Lung microvascular endothelial cell (primary cell): Measurements from ENCODE around the gene BCKDHB. TPM values are rescaled to one million over a fixed set of nuclear protein-coding genes. Genes with fewer than 3 reads are reported as not detected.

Source experiments
- DNase-seq, 2 donors: peaks; one replicate each; pipeline versions ENCODE4 v3.0.0 to v3.0.0-alpha.2; 2010; ENCODE audit warnings: low read depth in 2 of 2
- total RNA-seq: library from RNA; depleted of rRNA; stranded (reverse); fragments of >200 nt; gene quantifications from 2 replicates; pipeline ENCODE4 v1.2.1, GENCODE V29; 2014

The BCKDHB gene
- total RNA-seq, 1 donor from 2014 or later = 6.5 TPM

DNA sequence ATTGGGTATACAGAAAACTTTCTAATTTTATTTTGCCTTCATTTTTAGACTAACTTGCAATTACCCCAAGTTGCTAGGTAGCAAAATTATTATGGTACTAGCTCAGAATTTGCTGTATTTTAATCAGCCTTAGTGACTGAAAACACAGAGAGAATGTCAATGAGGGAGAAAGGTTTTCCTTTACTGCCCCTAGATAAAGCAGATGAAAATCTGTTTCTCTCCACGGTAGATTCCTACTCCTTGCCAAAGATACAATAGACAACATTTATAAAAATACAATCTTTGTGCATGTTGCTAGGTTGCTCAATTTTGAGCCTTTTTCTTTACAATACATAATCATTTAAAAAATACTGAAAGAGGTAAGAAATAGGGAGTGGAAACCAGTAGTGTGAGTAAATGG, 222.2 kb downstream of the BCKDHB start:
- DNase-seq = no peak

DNA sequence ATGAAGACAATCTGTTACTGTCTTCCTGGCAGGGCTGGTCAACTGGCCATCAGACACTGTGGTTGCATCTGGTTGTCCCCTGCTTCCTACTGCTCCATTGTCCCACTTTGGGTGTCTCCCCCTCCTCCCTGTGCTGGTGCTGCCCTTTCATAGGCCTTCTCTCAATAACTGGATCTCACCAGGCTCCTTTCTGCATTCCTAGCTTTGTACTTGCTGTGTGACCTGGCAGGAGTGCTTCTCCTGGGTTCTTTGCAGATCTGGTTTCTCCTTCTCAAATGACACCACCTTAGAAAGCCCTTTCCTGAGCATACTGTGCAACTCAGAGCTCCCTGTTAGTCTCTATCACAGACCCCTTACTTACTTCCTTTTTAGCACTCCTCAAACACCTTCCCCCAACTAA, 223.0 kb downstream of the BCKDHB start:
- no peak for DNase-seq

DNA sequence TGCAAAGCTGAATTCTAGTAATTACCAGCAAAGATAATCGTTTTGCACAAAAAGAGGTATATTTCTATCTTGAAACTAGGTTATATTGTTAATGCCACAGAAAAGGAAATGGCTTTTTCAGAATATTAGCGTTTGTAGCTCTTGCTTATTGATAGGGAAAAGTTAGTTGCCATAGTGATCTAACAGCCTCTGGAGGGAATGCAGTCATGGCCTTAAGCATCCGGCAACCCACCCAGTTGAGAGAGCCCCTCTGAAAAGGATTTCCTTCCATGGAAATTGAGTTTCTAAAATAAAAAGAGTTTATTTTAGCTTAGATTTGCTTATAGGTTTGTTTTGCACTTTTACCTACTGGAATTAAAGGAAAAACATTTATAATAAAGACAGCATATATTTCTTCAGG, 224.5 kb downstream of the BCKDHB start:
- no peak for DNase-seq

DNA sequence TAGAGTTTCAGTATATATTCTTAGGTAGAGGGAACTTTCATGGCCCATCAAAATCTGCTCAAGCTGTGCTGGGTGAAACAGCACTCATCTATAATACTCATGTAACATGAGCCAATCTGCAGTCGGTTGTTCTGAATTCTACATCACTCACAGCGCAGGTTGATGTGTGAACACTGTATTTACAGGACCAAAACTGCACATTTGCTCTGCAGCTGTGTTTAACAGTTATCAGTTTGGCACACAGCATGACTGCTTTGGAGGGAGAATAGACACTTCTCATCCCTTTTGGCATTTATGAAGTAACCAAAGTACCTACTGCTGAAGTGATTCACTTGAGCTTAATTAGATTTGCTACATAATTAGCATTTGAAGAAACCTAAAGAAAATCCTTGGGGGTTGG, 225.1 kb downstream of the BCKDHB start:
- DNase-seq = no peak

DNA sequence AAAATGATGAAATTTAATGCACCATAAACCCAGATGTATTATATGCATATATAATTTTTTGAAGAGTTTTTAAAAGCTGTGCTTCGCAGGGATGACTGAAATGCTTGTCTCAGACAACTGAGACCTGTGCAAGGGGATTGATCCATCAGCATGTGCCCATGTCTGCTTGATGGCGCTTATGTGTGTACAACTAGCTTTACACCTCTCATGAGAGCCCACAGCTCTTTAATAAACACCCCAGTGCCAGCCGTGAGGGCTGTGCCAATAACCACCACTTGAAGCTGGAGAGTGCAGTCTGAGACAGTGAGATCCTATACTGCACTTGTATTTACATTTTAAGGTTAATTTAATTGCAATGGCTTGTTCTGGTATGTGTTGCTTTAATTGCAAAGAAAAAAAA, 225.5 kb downstream of the BCKDHB start:
- DNase-seq = no peak

DNA sequence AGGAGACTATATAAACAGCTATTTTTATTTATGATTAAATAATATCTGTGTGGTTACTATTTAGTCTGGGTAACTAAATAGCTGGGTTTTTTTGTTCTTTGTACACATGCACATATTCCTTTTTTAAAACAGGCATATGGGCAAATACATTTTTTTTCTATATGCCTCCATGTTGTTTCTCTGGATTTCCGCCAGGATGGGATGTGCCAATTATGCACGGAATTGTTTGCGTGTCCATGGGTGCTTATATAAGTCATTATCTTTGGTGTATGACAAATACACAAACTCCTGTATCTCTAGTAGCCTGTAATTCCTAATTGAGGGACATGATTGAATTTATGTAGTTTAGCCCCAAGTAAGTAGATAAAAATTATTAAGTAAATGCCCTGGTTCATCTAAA, 226.9 kb downstream of the BCKDHB start:
- DNase-seq = no peak

DNA sequence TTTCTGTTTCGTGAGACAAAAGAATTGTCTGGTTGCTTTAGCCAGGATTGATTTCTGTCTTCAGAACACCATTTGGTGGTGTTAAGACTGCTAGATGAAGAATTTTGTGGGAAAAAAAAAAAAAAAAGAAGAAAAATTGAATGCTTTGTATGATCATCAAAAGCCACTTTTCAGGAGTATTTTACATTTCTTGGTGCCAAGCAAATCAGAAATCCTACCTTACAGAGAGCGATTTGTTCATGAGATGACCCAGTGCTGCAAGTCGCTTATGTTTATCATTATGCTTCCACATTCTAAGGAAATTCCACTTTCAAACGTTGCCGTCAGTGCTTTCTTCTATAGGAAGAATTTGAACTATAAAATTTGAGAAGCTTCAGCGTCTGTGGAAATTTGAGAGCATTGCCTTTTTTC, 228.7 kb downstream of the BCKDHB start:
- peak in 1 of 2 donors; percentile 45 for DNase-seq

DNA sequence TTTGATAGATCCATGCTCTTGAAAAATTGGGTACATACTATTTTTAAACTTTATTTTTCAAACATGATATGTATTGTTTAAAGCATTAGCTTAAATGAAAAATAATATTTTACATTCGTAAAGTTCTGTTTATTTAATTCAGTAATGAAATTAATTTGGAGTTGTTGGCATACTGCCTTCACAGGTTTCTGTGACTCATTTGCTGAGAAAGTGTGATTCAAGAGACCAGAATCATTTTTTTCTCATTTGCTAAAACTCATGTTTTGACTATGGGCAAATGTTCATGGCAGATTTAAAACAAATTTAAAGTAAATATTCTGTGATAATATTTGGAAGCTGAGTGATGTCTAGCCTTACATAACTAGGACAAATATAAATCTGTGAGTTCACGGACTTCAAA, 230.4 kb downstream of the BCKDHB start:
- DNase-seq = peak in 1 of 2 donors; percentile 30

DNA sequence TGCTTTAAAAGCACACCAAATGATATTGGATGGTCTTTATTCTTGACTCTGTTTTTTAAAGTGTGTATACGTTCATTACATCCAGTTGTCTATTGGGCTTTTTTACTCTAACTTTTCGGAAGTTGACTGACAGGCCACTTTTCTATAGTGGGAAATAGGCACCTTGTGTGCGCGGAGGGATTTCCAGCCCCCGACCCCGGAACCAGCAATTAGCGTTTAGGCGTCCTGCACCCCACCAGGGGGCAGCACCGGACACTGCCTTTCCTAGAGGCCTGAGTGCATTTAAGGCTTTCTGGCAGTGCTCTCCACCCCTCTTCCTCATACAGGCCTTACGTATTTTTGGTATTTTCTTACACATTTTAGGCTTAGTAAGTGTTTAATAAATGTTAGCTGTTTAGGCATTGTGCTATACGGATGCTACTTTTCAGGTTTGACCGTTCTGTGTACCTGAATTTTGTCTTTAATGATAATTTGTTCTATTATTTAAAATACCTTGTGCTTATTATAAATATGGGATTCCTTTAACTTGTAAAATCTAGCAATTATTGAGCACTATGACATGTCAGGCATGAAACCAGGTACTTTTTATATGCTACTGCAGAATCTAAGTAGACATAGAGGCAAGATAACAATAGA, 231.8 kb downstream of the BCKDHB start:
- DNase-seq = peak; percentile 71 to 72

DNA sequence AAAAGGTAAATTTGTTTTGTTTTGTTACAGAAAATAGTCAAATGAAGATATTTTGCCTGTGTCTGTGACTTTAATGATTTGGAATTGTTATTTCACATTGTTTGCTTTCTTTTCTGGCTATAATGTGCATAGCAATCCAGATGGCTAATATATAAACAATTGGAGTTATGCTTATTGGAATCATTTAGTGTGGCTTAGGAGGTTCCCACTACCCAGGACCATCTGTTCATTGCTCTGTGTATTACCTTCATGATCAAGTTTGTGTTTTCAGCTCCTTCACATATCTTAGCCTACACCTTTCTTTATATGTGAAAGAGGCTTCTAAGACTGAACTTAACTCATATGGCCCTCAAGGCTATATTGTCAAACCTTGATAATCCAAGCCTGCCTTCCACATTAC, 232.9 kb downstream of the BCKDHB start:
- no peak for DNase-seq

DNA sequence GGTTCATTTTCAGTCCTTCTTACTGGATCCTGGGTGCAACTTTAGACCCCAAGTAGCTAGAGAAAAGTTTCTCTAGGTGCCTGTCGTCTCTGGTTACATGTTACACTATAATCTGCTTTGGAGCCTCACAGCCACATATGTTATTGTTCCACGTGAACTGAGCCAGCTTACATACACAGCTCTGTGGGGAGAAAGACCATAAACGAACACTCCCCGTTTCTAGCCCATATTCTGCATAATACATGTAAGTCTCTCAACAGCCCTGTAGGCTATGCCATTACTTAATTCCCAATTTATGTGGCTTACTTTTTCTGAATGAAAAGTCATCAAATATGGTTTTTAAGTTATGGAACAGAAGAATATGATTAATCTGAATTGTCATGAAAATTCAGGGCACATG, 233.8 kb downstream of the BCKDHB start:
- DNase-seq = no peak

DNA sequence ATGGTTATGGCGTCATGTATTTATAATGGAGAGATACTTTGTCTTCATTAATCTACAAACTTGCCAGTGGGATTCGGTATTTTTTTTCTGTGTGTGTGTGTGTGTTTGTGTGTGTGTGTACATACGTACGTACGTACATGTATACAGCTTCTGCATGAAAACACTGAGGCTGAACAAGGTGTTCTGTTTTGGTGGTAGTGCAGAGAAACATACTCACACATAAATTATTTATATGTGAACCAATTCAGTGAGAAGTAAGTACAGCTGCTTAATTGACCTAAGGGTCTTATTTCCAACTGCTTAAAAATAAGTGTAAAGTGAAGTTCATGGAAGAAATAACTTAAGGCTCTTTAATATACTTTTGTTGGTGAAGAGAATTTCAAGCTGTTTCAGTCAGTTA, 234.2 kb downstream of the BCKDHB start:
- no peak for DNase-seq

DNA sequence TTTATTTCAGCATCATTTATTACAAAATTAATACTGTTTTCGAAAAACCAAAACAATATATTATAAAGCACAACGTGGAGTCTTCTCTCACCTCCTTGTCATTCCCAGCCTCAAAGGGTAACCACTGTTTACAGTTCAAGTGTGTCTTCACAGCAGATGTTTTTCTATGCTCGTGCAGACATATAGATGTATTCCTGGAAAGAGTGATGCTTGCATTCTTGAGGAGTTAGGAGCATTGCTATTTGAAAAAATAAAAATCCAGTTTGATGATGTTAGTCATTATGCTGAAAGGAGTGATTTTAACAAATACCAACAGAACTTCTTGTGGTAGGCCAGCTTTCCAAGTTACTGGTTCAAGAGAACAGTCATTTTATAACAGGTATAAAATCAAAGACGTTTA, 234.9 kb downstream of the BCKDHB start:
- DNase-seq = no peak

DNA sequence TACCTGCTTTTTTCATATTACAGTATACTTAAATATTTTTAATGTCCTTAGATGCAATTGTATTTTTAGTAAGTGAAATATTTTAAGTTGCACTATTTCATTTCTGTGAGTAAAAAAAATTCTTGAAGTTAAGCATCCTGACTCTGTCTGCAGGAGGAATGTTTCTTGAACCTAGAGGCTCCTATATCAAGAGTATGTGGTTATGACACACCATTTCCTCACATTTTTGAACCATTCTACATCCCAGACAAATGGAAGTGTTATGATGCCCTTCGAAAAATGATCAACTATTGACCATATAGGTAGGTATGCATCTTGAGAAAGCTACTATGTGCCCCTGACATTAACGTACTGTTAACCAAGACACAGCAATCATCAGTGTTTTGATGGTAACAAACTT, 237.0 kb downstream of the BCKDHB start:
- no peak for DNase-seq

DNA sequence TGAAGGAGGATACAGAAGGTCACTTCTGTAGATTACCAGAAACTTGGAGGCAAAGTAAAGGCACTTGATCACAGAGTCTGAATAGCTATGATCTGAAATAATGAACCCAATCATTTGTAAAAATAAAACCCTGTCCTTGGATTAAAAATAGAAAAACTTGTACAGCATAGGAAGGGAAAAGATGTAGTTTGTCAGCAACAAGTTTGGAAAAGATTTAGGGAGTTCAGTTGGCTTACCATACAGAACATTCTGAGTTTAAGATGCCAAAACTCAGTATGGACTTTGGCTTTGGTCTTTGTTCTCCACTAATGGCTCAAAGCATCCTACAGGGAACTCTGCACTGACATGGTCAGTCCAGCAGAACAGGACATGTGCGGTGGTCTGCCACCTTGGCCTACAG, 240.6 kb downstream of the BCKDHB start:
- DNase-seq = no peak

DNA sequence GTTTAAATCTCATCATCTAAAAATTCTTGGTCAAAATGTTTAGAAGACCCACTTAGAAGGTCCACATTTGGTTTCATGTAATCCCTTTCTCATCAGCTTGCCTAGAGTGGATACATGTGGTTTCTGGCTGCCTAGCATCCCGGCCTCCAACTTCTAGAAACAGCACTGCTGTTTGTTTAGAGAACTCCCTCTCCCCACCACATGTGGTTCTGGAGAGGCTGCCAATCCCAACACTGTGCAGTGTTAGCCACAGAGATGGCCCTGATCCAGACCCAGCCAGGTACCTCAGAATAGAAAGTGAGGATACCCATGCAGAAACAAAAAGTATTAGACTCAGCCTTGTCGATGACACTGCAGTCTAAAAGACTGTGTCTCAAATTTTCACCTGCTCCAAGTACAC, 241.8 kb downstream of the BCKDHB start:
- DNase-seq = no peak

DNA sequence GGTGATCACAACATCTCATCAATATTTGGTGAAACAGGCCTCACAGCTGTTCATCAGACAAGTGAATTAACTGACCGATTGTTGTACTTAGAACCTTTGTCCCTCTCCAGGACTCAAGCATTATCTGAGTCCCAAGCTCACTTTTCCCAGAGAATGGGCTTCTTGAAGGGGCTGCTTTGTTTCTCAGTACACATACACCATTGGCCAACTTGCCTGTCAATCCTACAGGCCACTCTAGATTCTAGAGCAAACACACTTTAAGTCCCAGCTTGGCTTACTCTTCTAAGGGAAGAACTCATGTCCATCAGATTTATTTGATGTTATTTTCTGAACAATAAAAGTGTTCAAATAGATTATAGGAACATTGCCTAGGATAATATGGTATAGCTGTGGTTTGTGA, 249.5 kb downstream of the BCKDHB start:
- DNase-seq = no peak

DNA sequence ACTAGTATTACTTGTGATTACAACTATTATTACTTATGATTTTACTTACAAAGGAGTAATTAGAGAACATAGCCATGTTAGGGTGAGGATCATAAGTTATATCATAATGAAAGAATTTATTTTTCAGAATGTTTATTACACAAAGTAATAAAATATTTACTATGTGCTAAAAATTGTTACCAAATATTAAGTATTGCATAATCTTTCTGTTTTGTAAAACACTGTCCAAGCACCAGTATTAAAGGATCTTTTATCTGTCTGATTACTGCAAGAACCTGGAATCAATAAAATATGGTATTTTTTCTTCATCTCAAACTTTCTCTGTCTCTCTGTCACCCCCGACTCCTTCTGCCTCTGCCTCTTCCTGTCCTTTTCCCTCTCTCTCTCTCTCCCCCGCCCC, 250.1 kb downstream of the BCKDHB start:
- DNase-seq = no peak

DNA sequence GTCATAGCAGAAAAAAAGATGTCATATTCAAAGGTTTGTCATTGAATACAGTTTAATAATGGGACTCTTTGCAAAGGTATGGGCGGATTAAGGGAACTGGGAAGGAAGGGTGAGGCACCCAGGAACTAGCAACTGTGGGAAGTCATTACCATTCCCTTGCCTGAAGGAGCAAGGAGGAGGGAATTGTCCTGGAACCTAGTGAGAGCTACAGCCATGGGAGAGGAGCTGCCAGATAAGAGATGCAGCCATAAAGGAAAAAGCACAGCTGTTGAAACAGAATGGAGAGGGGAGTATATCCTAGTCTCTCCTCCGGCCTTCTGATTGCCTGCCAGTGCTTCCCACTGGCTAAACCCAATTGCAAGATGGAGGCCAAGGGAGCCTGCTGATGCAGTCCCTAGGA, 250.6 kb downstream of the BCKDHB start:
- DNase-seq = no peak

DNA sequence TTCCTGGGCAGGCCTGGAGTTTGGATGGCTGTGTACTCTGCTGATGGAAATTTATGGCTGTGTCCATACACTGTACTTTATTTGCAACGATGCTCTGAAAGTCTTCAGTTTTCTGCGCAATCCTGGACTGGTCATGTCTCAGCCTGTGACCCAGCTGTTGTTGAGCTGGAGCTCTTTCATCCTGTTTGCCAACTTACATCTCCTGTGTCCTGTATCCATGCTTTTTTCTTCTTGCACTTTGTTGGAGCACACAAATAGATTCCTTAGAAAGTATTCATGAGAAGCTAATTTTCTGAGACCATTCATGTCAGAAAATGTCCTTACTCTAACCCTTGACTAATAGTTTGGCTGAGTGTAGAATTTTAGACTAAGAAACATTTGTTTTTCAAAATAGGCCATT, 251.2 kb downstream of the BCKDHB start:
- DNase-seq = no peak

DNA sequence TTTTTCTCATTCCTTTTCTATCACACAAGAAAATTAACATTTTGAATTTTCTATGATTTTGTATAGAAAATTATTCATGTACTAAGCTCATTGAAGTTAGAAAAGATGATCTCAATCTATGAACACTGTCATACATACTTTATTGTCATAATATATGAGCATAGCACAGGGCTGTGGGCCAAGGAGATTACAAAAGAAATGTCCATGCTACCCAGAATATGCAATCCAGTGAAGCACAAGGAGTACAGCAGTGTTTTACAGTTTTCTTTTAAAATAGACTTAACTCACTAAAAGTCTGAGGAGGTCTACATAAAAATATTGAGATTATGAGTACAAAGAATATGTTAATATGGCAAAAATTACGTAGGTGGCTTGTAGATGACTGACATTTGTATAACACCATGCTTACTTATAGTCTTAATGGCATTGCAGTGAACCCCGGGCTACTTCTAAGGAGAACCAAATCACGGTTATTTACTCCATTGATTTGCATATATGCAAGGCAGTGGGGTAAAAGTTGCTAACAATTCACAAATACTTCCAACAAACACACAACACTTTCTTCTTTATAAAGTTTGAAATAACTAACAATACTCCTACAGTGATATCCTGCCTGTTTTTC, 257.1 kb downstream of the BCKDHB start:
- no peak for DNase-seq

DNA sequence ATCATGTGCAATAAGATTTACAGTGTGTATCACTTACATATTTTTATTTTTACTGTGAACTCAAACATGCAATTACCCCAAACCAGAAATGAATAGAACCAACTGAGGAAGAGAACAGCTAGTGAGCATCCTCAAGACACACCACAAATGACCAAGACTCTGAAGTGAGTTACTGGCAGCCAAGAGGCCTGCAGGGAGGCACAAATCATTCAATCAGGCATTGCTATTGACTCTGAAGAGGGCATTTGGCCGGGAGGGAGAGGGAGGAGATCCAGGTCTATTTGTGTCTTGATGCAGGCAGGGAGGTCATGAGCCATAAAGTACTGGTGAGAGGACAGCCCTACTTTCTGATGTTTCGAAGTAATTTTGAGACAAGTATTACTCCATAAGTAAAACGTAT, 257.7 kb downstream of the BCKDHB start:
- DNase-seq = no peak

DNA sequence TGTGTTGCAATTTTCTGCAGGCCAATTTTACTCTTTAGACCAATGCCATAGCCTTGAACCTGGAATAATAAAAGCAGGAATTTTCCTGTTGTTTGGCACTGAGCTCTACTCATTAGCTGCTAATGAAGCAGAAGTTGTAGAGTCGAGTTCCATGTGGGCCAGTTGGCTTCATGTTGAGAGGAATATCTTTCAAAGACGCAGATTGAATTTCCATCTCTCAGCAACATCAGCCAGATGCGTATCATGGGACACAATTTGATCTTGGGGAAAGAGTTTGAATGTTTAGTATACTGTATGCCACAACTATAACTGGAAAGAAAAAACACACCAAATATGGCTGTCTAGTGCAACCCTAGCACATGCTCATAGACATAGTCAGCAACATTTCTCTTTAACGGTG, 259.6 kb downstream of the BCKDHB start:
- no peak for DNase-seq

DNA sequence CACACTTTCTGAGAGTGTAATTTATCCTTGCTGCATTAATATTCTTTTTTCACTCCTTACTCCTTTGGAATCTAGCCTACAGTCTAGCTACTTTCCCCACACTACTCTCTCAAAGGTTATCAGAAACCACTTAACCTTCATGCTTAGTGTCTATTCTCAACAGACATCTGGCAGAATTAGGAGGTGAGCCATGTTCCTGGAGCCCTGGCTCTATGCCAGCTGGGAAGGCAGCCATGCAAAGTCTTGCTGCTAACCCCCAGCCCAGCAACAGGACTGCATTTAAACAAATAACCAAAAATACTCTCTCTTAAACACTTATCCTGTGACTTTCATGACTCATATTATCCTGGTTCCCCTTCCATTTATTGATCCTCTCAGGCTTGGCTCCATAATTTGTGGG, 260.2 kb downstream of the BCKDHB start:
- DNase-seq = peak; percentile 55 to 69
